Measurements from ENCODE around the gene R3HDM4. TPM values are rescaled to one million over a fixed set of nuclear protein-coding genes. Genes with fewer than 3 reads are reported as not detected.

The R3HDM4 gene
- total and polyA plus RNA-seq, 9 of the 15 experiments (the other 6 are each of a cell fraction or from before 2014, with no cell fraction given), result 3.2 to 154 (median 59.0) TPM

- TF ChIP-seq CEBPG (CRISPR knock-in tag; IDR thresholded peaks at IDR 0.05) (peak; percentile 55), CEBPG (tag; conservative IDR thresholded peaks at IDR 0.05 in 1 of 2, IDR thresholded peaks at IDR 0.05 in 1 of 2) (no peak), PHF8 (IDR thresholded peaks at IDR 0.05; ENCODE audit: borderline replicate concordance, low read length) (peak; percentile 45; the same call in 1 of the 2 replicates), KDM5B (IDR thresholded peaks at IDR 0.05; ENCODE audit: insufficient replicate concordance, low read depth, low read length) (peak; percentile 65), RAD21 (CRISPR knock-in tag; conservative IDR thresholded peaks at IDR 0.05 in 1 of 2, IDR thresholded peaks at IDR 0.05 in 1 of 2) (peak in 1 of 2 experiments; percentile 25; a peak in 1 of 4 replicates), POLR2G (IDR thresholded peaks at IDR 0.05; ENCODE audit: low read depth, low read length) (0 out of 2 replicates have a peak, but pooled peaks have one; percentile 27), BCOR (IDR thresholded peaks at IDR 0.05) (peak; percentile 30; the same call in 1 of the 2 replicates), ZNF695 (CRISPR knock-in tag; IDR thresholded peaks at IDR 0.05) (no peak), SP1 (CRISPR knock-in tag; IDR thresholded peaks at IDR 0.05) (0 out of 2 replicates have a peak, but pooled peaks have one; percentile 19)
- TF ChIP-seq, protein P1, sequence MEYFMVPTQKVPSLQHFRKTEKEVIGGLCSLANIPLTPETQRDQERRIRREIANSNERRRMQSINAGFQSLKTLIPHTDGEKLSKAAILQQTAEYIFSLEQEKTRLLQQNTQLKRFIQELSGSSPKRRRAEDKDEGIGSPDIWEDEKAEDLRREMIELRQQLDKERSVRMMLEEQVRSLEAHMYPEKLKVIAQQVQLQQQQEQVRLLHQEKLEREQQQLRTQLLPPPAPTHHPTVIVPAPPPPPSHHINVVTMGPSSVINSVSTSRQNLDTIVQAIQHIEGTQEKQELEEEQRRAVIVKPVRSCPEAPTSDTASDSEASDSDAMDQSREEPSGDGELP (CRISPR knock-in tag; IDR thresholded peaks at IDR 0.05; ENCODE audit: borderline replicate concordance), result 0 out of 2 replicates have a peak, but pooled peaks have one; percentile 30
These were observed 53.9 kb downstream of the R3HDM4 start, which contains the start of gene CFD (continued) for GRCh38 chr19:858868-859843.

All from K562 (cell line).